Limb (tissue), 2 donors: ENCODE data around the gene UNC5A.
A peak's percentile ranks its signal among the peaks of the same experiment; 100 is the strongest.

ENCODE experiments used
- DNase-seq, 2 donors: peaks; one replicate each; pipeline ENCODE4 v3.0.0-alpha.2; 2016; ENCODE audit errors: extremely low spot score in 2 of 2

UNC5A gene

GRCh38 chr5:176781638-176782570 is 28.5 kb upstream of the UNC5A start:
- no peak for DNase-seq

GRCh38 chr5:176784218-176785165 is 25.9 kb upstream of the UNC5A start:
- peak in 1 of 2 donors; percentile 14 for DNase-seq

GRCh38 chr5:176785184-176786145 is 24.9 kb upstream of the UNC5A start:
- no peak for DNase-seq

- DNase-seq: no peak
These were observed 22.7 kb upstream of the UNC5A start for GRCh38 chr5:176787676-176788075.

GRCh38 chr5:176788091-176788490 is 22.3 kb upstream of the UNC5A start:
- no peak for DNase-seq

- no peak for DNase-seq
These were observed 21.2 kb upstream of the UNC5A start for GRCh38 chr5:176788941-176789872.

GRCh38 chr5:176789873-176790615 is 20.3 kb upstream of the UNC5A start:
- no peak for DNase-seq

- DNase-seq: no peak
These were observed 19.4 kb upstream of the UNC5A start for GRCh38 chr5:176790941-176791340.

GRCh38 chr5:176792655-176793342 is 17.6 kb upstream of the UNC5A start:
- DNase-seq: no peak

GRCh38 chr5:176793343-176793699 is 17.0 kb upstream of the UNC5A start:
- no peak for DNase-seq

- no peak for DNase-seq
These were observed 16.6 kb upstream of the UNC5A start for GRCh38 chr5:176793736-176794135.

- no peak for DNase-seq
These were observed 15.8 kb upstream of the UNC5A start for GRCh38 chr5:176794509-176794908.

GRCh38 chr5:176796411-176796810 is 13.9 kb upstream of the UNC5A start:
- no peak for DNase-seq

GRCh38 chr5:176796970-176797369 is 13.4 kb upstream of the UNC5A start:
- no peak for DNase-seq

- DNase-seq: no peak
These were observed 12.8 kb upstream of the UNC5A start for GRCh38 chr5:176797456-176798050.

- DNase-seq: no peak
These were observed 12.1 kb upstream of the UNC5A start for GRCh38 chr5:176798086-176798876.

- no peak for DNase-seq
These were observed 11.4 kb upstream of the UNC5A start for GRCh38 chr5:176798949-176799348.
